ENCODE results near the gene COP1. TPM values are rescaled to one million over a fixed set of nuclear protein-coding genes. Genes with fewer than 3 reads are reported as not detected.

COP1 gene
- total and polyA plus RNA-seq, 2 donors (not counting 1 experiment from before 2014, with no cell fraction given), result 18.7 to 68.5 TPM

DNA sequence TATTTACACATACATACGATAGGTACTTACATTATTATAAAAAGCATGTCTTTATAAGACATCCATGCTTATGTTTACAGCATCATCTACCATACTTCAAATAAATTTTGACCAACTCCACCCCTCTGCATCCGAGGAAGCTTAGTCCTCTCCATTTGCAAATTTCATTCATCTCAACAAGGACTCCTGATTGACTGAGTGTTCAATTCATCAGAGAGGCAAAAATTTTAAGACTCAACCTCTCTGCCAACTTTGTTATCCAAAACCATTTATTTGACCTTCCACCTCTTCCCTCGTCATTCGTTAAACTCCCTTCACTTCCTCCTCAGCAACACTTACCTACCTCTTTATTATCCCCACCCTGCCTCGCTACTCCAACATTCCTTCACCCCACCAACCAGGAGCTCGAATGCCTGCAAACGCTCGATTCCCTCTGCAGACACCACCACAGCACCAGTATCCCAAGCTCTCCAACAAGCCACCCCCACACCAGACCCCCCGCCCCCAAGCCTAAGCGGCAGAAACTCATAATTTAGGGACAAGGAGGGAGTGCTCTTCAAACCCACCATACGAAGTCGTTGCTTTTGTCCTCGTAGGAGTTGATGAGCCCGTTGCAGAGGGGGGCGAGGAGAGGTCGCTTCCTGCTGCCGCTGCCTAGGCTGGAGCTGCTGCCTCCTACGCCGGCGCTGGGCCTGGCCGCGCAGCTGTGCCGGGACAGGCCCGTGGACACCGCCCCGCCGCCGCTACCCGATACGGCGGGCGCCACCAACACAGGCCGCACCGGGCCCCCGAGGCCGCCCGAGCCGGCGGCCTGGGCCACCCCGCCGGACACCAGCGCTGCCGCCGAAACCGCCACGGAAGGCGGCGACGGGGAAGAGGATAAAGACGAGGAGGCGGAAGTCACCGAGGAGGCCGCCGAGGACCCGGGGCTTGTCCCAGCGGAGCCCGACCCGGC is 803 bp downstream of the COP1 start:
- intact Hi-C loops (cut with micrococcal nuclease), result loop anchor here (5.0 to 10.0 kb wide), 2 partner anchors 1014 to 1181 kb away; partner anchors contain the start of genes KIAA0040 and MRPS14
- H3K9me3 ChIP-seq (ENCODE audit: control extremely low read depth in 1 of 3, control insufficient read depth in 2 of 3, insufficient read depth in 1 of 3, low read length in 2 of 3), result no peaks in the 10 kb centered on the region
- Mint-ChIP-seq H3K4me1 (peaks cover 52% of the 10 kb centered on the region), H3K9me3 (ENCODE audit: insufficient read depth) (no peaks in the 10 kb centered on the region), H3K27me3 (no peaks in the 10 kb centered on the region), H3K27ac (peak overlapping the region; percentile 100), H3K4me3 (peak overlapping the region; percentile 95)
- ATAC-seq (ENCODE audit: low read depth) (peak; percentile 9), DNase-seq (no peak)
- H3K79me2 ChIP-seq (ENCODE audit: control insufficient read depth, insufficient read depth, low read length), result peaks cover 58% of the 10 kb centered on the region
- peak overlapping the region; percentile 94 for H2AFZ ChIP-seq (ENCODE audit: insufficient read depth, low read depth, low read length, poor library complexity, severe bottlenecking)
- peaks cover 0 to 2% of the 10 kb centered on the region in 2 experiments for H3K36me3 ChIP-seq (replicated peaks in 1 of 2; ENCODE audit: control extremely low read depth in 1 of 2, control insufficient read depth in 1 of 2, extremely low read depth in 1 of 2, insufficient read depth in 2 of 2, low read length in 1 of 2)
- under 1% methylated on average over 55 of the region's 58 CpGs for WGBS (ENCODE audit: insufficient coverage)
- H3K4me2 ChIP-seq (replicated peaks; ENCODE audit: low read depth, low read length, poor library complexity, severe bottlenecking), result peak overlapping the region; percentile 96
- ChIA-PET POLR2A (no interaction called here), CTCF (interaction anchor here (1.4 kb wide), 1 partner anchor 21 kb away, joined by 4 read pairs; no protein-coding TSS in a partner anchor)
- H4K20me1 ChIP-seq (ENCODE audit: control insufficient read depth, insufficient read depth, low read length, poor library complexity, severe bottlenecking), result peaks cover 29% of the 10 kb centered on the region
- TF ChIP-seq CTCF (IDR thresholded peaks at IDR 0.05), result no peak
- no peak for TF ChIP-seq EZH2 (IDR thresholded peaks at IDR 0.05; ENCODE audit: borderline replicate concordance, insufficient read depth, low read depth, low read length, poor library complexity, severe bottlenecking)
- H3K4me3 ChIP-seq (ENCODE audit: control extremely low read depth in 1 of 5, extremely low read depth in 1 of 5, insufficient read depth in 1 of 5, low read depth in 2 of 5, low read length in 4 of 5), result peak overlapping the region; percentile 92 to 97 (median 94)
- no peaks in the 10 kb centered on the region for H3K27me3 ChIP-seq (replicated peaks in 1 of 4; ENCODE audit: control extremely low read depth in 1 of 4, control insufficient read depth in 3 of 4, insufficient read depth in 4 of 4, low read length in 3 of 4)
- H3K9ac ChIP-seq (ENCODE audit: low read length), result peak overlapping the region; percentile 97
- H3K4me1 ChIP-seq (ENCODE audit: control insufficient read depth in 2 of 2, insufficient read depth in 2 of 2, low read length in 2 of 2), result peaks cover 35 to 42% of the 10 kb centered on the region in 2 donors
- H3K27ac ChIP-seq (ENCODE audit: low read length in 2 of 2), result peak overlapping the region; percentile 93 to 94
